K562 (cell line): Measurements from ENCODE around the gene NUDCD3. TPM values are rescaled to one million over a fixed set of nuclear protein-coding genes. Genes with fewer than 3 reads are reported as not detected.

ENCODE experiments used
- CBX8 ChIP-seq: fragments of 200-600 bp; sonication (generic); IDR thresholded peaks from 2 replicates; pipeline ENCODE4 v1.6.1; 2012; ENCODE audit warnings: borderline replicate concordance, mixed run types, low read depth, mild to moderate bottlenecking, moderate library complexity, mixed read lengths, low read length, control low read depth, inconsistent platforms; ENCODE audit not compliant: poor library complexity, severe bottlenecking; ENCODE audit errors: extremely low read depth
- CEBPG ChIP-seq, 3 experiments: fragments of 200-800 bp in 1 of 3; sonication (Bioruptor generic) in 1 of 3; sonication (generic) in 1 of 3; formaldehyde crosslinking in 1 of 3; IDR thresholded peaks in 2 of 3; conservative IDR thresholded peaks in 1 of 3; 2 replicates each; pipeline versions ENCODE4 v1.6.1 to v1.8.0; 2016 to 2022; ENCODE audit warnings: missing compliant biosample characterization in 2 of 3, missing genetic modification characterization in 2 of 3, mild to moderate bottlenecking in 1 of 3, missing genetic modification reagents in 1 of 3
- CREB1 ChIP-seq, 2 experiments: sonication (generic) in 1 of 2; formaldehyde crosslinking in 1 of 2; IDR thresholded peaks; 2 replicates each; pipeline versions ENCODE4 v1.6.1 to v1.8.0; 2012 to 2022; ENCODE audit warnings: inconsistent platforms in 1 of 2, mild to moderate bottlenecking in 1 of 2, missing genetic modification reagents in 1 of 2, moderate library complexity in 1 of 2
- HDAC2 ChIP-seq: fragments of 450-650 bp; IDR thresholded peaks from 2 replicates; pipeline ENCODE4 v1.6.1; 2016; ENCODE audit warnings: mild to moderate bottlenecking
- KDM2B ChIP-seq: fragments of 250-450 bp; sonication (Bioruptor Pico); IDR thresholded peaks from 2 replicates; pipeline ENCODE4 v1.8.0; 2021; ENCODE audit warnings: mild to moderate bottlenecking, moderate library complexity
- NFE2 ChIP-seq: IDR thresholded peaks from 2 replicates; pipeline ENCODE4 v1.6.1; 2014; ENCODE audit warnings: antibody characterized with exemption, low read depth
- SAP30 ChIP-seq: fragments of 200-600 bp; sonication (generic); IDR thresholded peaks from 2 replicates; pipeline ENCODE4 v1.6.1; 2012; ENCODE audit warnings: borderline replicate concordance, low read depth, mild to moderate bottlenecking, moderate library complexity, low read length, control low read depth, inconsistent platforms; ENCODE audit not compliant: insufficient read depth, poor library complexity, severe bottlenecking
- TRIM25 ChIP-seq: fragments of 450-650 bp; IDR thresholded peaks from 2 replicates; pipeline ENCODE4 v1.7.0; 2016; ENCODE audit warnings: borderline replicate concordance
- TSC22D4 ChIP-seq: fragments of 450-650 bp; IDR thresholded peaks from 2 replicates; pipeline ENCODE4 v1.6.1; 2016; ENCODE audit warnings: missing genetic modification characterization, missing biosample characterization, control low read depth
- YBX1 ChIP-seq: fragments of 450-650 bp; IDR thresholded peaks from 2 replicates; pipeline ENCODE4 v1.7.1; 2016; ENCODE audit warnings: mild to moderate bottlenecking
- ZHX1 ChIP-seq: fragments of 150-350 bp; conservative IDR thresholded peaks from 2 replicates; pipeline ENCODE4 v1.6.1; 2014; ENCODE audit warnings: low read length
- ZNF12 ChIP-seq: sonication (generic); formaldehyde crosslinking; IDR thresholded peaks from 2 replicates; pipeline ENCODE4 v1.4.0; 2020; ENCODE audit warnings: mild to moderate bottlenecking, missing genetic modification reagents
- ZNF212 ChIP-seq: fragments of 450-650 bp; formaldehyde crosslinking; IDR thresholded peaks from 2 replicates; pipeline ENCODE4 v1.4.0; 2020; ENCODE audit warnings: mild to moderate bottlenecking
- ZNF408 ChIP-seq: fragments of 250-450 bp; sonication (Bioruptor Pico); IDR thresholded peaks from 2 replicates; pipeline ENCODE4 v1.4.0; 2020; ENCODE audit warnings: low read depth, mild to moderate bottlenecking, moderate library complexity
- polyA plus RNA-seq, 8 experiments: library from polyadenylated mRNA; depleted of rRNA in 4 of 8; stranded (reverse) in 5 of 8; unstranded in 3 of 8; fragments of >200 nt; fragmentation: Nextera tagmentation in 2 of 8; fragmentation: Illumina TruSeq in 1 of 8; extraction: Ambion mirVana in 2 of 8; extraction: Trizol in 1 of 8; gene quantifications; 2 replicates each; pipeline versions ENCODE4 v1.2.1 to v1.2.3, GENCODE V29; 2011 to 2014; ENCODE audit warnings: inconsistent platforms in 1 of 8, missing spikeins in 1 of 8
- total RNA-seq, 7 experiments: library from RNA; depleted of rRNA in 6 of 7; stranded (reverse); fragments of >200 nt in 6 of 7; fragmentation: Illumina TruSeq in 2 of 7; extraction: Trizol in 2 of 7; gene quantifications; 2 replicates each; pipeline versions ENCODE4 v1.2.1 to v1.2.3, GENCODE V29; 2011 to 2021; ENCODE audit warnings: low replicate concordance in 1 of 7
- TF ChIP-seq, protein P1 (sequence below): sonication (generic); formaldehyde crosslinking; IDR thresholded peaks from 2 replicates; pipeline ENCODE4 v1.8.0; 2022; ENCODE audit warnings: missing genetic modification reagents, mild to moderate bottlenecking, borderline replicate concordance
- TF ChIP-seq, protein P2 (sequence below): sonication (generic); IDR thresholded peaks from 2 replicates; pipeline ENCODE4 v1.6.1; 2016
- TF ChIP-seq, protein P3 (sequence below): IDR thresholded peaks from 3 replicates; pipeline ENCODE4 v1.6.1; 2011; ENCODE audit warnings: borderline replicate concordance, mild to moderate bottlenecking; ENCODE audit not compliant: insufficient read length, insufficient read depth

NUDCD3 gene
- total and polyA plus RNA-seq, 9 of the 15 experiments (the other 6 are each of a cell fraction or from before 2014, with no cell fraction given) = 24.8 to 64.2 (median 42.6) TPM

GRCh38 chr7:44490351-44491200 lies at the start of gene NUDCD3 (continued):
- TF ChIP-seq, protein P1, sequence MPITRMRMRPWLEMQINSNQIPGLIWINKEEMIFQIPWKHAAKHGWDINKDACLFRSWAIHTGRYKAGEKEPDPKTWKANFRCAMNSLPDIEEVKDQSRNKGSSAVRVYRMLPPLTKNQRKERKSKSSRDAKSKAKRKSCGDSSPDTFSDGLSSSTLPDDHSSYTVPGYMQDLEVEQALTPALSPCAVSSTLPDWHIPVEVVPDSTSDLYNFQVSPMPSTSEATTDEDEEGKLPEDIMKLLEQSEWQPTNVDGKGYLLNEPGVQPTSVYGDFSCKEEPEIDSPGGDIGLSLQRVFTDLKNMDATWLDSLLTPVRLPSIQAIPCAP (CRISPR knock-in tag) = no peak
- no peak; the same call in 1 of the 2 replicates for TF ChIP-seq ZNF12 (CRISPR knock-in tag)
- peak; percentile 48; the same call in 1 of the 2 replicates for TF ChIP-seq CEBPG (CRISPR knock-in tag; IDR thresholded peaks at IDR 0.05)
- TF ChIP-seq CEBPG (tag; conservative IDR thresholded peaks at IDR 0.05 in 1 of 2, IDR thresholded peaks at IDR 0.05 in 1 of 2) = peak; percentile 59 to 85; a peak in 3 of 4 replicates
- peak; percentile 7; the same call in 1 of the 2 replicates for TF ChIP-seq NFE2
- TF ChIP-seq TRIM25 = no peak
- peak; percentile 26; the same call in 1 of the 2 replicates for TF ChIP-seq CREB1 (IDR thresholded peaks at IDR 0.05)
- peak; percentile 73 for TF ChIP-seq CREB1 (CRISPR knock-in tag; IDR thresholded peaks at IDR 0.05)
- TF ChIP-seq ZNF212 (CRISPR knock-in tag) = 0 out of 2 replicates have a peak, but pooled peaks have one; percentile 4
- no peak for TF ChIP-seq YBX1
- TF ChIP-seq ZNF408 (CRISPR knock-in tag) = no peak
- TF ChIP-seq HDAC2 = peak; percentile 81
- TF ChIP-seq CBX8 = no peak
- TF ChIP-seq, protein P2, sequence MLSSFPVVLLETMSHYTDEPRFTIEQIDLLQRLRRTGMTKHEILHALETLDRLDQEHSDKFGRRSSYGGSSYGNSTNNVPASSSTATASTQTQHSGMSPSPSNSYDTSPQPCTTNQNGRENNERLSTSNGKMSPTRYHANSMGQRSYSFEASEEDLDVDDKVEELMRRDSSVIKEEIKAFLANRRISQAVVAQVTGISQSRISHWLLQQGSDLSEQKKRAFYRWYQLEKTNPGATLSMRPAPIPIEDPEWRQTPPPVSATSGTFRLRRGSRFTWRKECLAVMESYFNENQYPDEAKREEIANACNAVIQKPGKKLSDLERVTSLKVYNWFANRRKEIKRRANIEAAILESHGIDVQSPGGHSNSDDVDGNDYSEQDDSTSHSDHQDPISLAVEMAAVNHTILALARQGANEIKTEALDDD = no peak
- TF ChIP-seq KDM2B (CRISPR knock-in tag) = no peak; the same call in 1 of the 2 replicates
- TF ChIP-seq, protein P3, sequence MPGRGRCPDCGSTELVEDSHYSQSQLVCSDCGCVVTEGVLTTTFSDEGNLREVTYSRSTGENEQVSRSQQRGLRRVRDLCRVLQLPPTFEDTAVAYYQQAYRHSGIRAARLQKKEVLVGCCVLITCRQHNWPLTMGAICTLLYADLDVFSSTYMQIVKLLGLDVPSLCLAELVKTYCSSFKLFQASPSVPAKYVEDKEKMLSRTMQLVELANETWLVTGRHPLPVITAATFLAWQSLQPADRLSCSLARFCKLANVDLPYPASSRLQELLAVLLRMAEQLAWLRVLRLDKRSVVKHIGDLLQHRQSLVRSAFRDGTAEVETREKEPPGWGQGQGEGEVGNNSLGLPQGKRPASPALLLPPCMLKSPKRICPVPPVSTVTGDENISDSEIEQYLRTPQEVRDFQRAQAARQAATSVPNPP = no peak
- TF ChIP-seq ZHX1 = no peak
- TF ChIP-seq SAP30 = peak; percentile 79
- no peak for TF ChIP-seq TSC22D4 (tag)
